HEK293 (cell line): ENCODE data around the gene CST7.
A peak's percentile ranks its signal among the peaks of the same experiment; 100 is the strongest.

Source experiments
- CTCF ChIA-PET: fragments of 350-600 bp; formaldehyde crosslinking; extraction: SDS; loops from one replicate; lab custom pipeline; 2021; ENCODE audit warnings: antibody characterized with exemption; lab: Yijun Ruan, JAX
- POLR2A ChIA-PET: fragments of 300-600 bp; formaldehyde crosslinking; extraction: SDS; loops from one replicate; lab custom pipeline; 2020; ENCODE audit warnings: antibody characterized with exemption, inconsistent platforms; lab: Yijun Ruan, JAX
- H3K27ac ChIP-seq: fragments of 200-500 bp; sonication (Bioruptor generic); 2 replicates; pipeline ENCODE4 v1.5.1; 2014; ENCODE audit warnings: low read depth, low read length, control low read depth, inconsistent platforms; ENCODE audit errors: extremely low read depth
- H3K36me3 ChIP-seq, 2 experiments: fragments of 200-500 bp in 1 of 2; sonication (Bioruptor generic) in 1 of 2; 1 replicate in 1 of 2; 2 replicates in 1 of 2; pipeline ENCODE4 v1.5.1; 2014 to 2017; ENCODE audit warnings: inconsistent platforms in 2 of 2, low read length in 2 of 2; ENCODE audit not compliant: control insufficient read depth in 2 of 2, insufficient read depth in 1 of 2
- H3K4me1 ChIP-seq: fragments of 200-500 bp; sonication (Bioruptor generic); 2 replicates; pipeline ENCODE4 v1.5.1; 2014; ENCODE audit warnings: mild to moderate bottlenecking, low read length, inconsistent platforms; ENCODE audit not compliant: control insufficient read depth, insufficient read depth
- H3K4me3 ChIP-seq: 2 replicates; pipeline ENCODE4 v1.5.1; 2011; ENCODE audit warnings: low read depth, mild to moderate bottlenecking, control low read depth, low read length, moderate library complexity
- H3K9me3 ChIP-seq: fragments of 200-500 bp; sonication (Bioruptor generic); 2 replicates; pipeline ENCODE4 v1.5.1; 2014; ENCODE audit warnings: low read depth, low read length, inconsistent platforms; ENCODE audit not compliant: control insufficient read depth, insufficient read depth
- ATF2 ChIP-seq: fragments of 450-650 bp; formaldehyde crosslinking; IDR thresholded peaks from 2 replicates; pipeline ENCODE4 v1.5.1; 2016; ENCODE audit warnings: missing biosample characterization, missing genetic modification characterization, low read depth
- BCL11A ChIP-seq: fragments of 450-650 bp; formaldehyde crosslinking; IDR thresholded peaks from 2 replicates; pipeline ENCODE4 v1.5.1; 2016; ENCODE audit warnings: low read depth, missing biosample characterization, missing genetic modification characterization
- MEIS1 ChIP-seq: sonication (generic); formaldehyde crosslinking; IDR thresholded peaks from 2 replicates; pipeline ENCODE4 v1.8.1; 2022; ENCODE audit warnings: missing genetic modification reagents, mild to moderate bottlenecking, borderline replicate concordance
- PRDM4 ChIP-seq: fragments of 450-650 bp; formaldehyde crosslinking; IDR thresholded peaks from 2 replicates; pipeline ENCODE4 v1.5.1; 2017; ENCODE audit warnings: missing biosample characterization, missing genetic modification characterization
- SP2 ChIP-seq: fragments of 450-650 bp; formaldehyde crosslinking; IDR thresholded peaks from 2 replicates; pipeline ENCODE4 v1.5.1; 2016; ENCODE audit warnings: missing biosample characterization, missing genetic modification characterization
- YY2 ChIP-seq: fragments of 450-650 bp; formaldehyde crosslinking; IDR thresholded peaks from 2 replicates; pipeline ENCODE4 v1.5.1; 2016; ENCODE audit warnings: missing biosample characterization, missing genetic modification characterization
- ZBTB10 ChIP-seq: fragments of 450-650 bp; formaldehyde crosslinking; IDR thresholded peaks from 2 replicates; pipeline ENCODE4 v1.5.1; 2016; ENCODE audit warnings: missing biosample characterization, missing genetic modification characterization
- ZBTB20 ChIP-seq: fragments of 450-650 bp; formaldehyde crosslinking; IDR thresholded peaks from 2 replicates; pipeline ENCODE4 v1.5.1; 2016; ENCODE audit warnings: missing biosample characterization, missing genetic modification characterization
- ZBTB6 ChIP-seq: fragments of 450-650 bp; formaldehyde crosslinking; IDR thresholded peaks from 2 replicates; pipeline ENCODE4 v1.5.1; 2017; ENCODE audit warnings: missing biosample characterization, missing genetic modification characterization
- ZNF133 ChIP-seq: fragments of 450-650 bp; formaldehyde crosslinking; IDR thresholded peaks from 2 replicates; pipeline ENCODE4 v1.5.1; 2016; ENCODE audit warnings: missing biosample characterization, missing genetic modification characterization
- ZNF146 ChIP-seq: fragments of 450-650 bp; formaldehyde crosslinking; IDR thresholded peaks from 2 replicates; pipeline ENCODE4 v1.5.1; 2016; ENCODE audit warnings: missing biosample characterization, missing genetic modification characterization
- ZNF335 ChIP-seq: fragments of 450-650 bp; formaldehyde crosslinking; conservative IDR thresholded peaks from 2 replicates; pipeline ENCODE4 v1.5.1; 2016; ENCODE audit warnings: missing biosample characterization, missing genetic modification characterization
- ZNF341 ChIP-seq: fragments of 450-650 bp; formaldehyde crosslinking; IDR thresholded peaks from 2 replicates; pipeline ENCODE4; 2016; ENCODE audit warnings: low read depth, missing biosample characterization, missing genetic modification characterization
- ZNF366 ChIP-seq: fragments of 450-650 bp; formaldehyde crosslinking; conservative IDR thresholded peaks from 2 replicates; pipeline ENCODE4 v1.5.1; 2016; ENCODE audit warnings: missing biosample characterization, missing genetic modification characterization
- ZNF37A ChIP-seq: fragments of 450-650 bp; IDR thresholded peaks from 2 replicates; pipeline ENCODE4 v1.5.1; 2018; ENCODE audit warnings: missing biosample characterization, missing genetic modification characterization
- ZNF555 ChIP-seq: fragments of 450-650 bp; formaldehyde crosslinking; conservative IDR thresholded peaks from 2 replicates; pipeline ENCODE4 v1.5.1; 2017; ENCODE audit warnings: missing biosample characterization, mild to moderate bottlenecking, missing genetic modification characterization, inconsistent platforms
- ZNF558 ChIP-seq: fragments of 450-650 bp; formaldehyde crosslinking; IDR thresholded peaks from 2 replicates; pipeline ENCODE4 v1.5.1; 2016; ENCODE audit warnings: missing biosample characterization, missing genetic modification characterization
- ZNF596 ChIP-seq: fragments of 450-650 bp; IDR thresholded peaks from 2 replicates; pipeline ENCODE4 v1.5.0; 2018; ENCODE audit warnings: missing biosample characterization, mild to moderate bottlenecking, missing genetic modification characterization, moderate library complexity
- ZNF624 ChIP-seq: fragments of 450-650 bp; formaldehyde crosslinking; IDR thresholded peaks from 2 replicates; pipeline ENCODE4 v1.5.1; 2017; ENCODE audit warnings: missing biosample characterization, missing genetic modification characterization
- ZNF747 ChIP-seq: fragments of 450-650 bp; formaldehyde crosslinking; IDR thresholded peaks from 2 replicates; pipeline ENCODE4 v1.5.1; 2016; ENCODE audit warnings: missing biosample characterization, missing genetic modification characterization
- ZNF76 ChIP-seq: fragments of 450-650 bp; formaldehyde crosslinking; IDR thresholded peaks from 2 replicates; pipeline ENCODE4; 2016; ENCODE audit warnings: low read depth, missing biosample characterization, missing genetic modification characterization, borderline replicate concordance
- ZSCAN4 ChIP-seq: fragments of 450-650 bp; formaldehyde crosslinking; IDR thresholded peaks from 2 replicates; pipeline ENCODE4 v1.5.1; 2017; ENCODE audit warnings: missing biosample characterization, missing genetic modification characterization
- ZXDB ChIP-seq: fragments of 450-650 bp; formaldehyde crosslinking; IDR thresholded peaks from 2 replicates; pipeline ENCODE4 v1.5.1; 2016; ENCODE audit warnings: missing biosample characterization, missing genetic modification characterization

CST7 gene

GRCh38 chr20:24991897-24992486 is 42.9 kb downstream of the CST7 start:
- 0 out of 2 replicates have a peak, but pooled peaks have one; percentile 14 for TF ChIP-seq ZNF133 (tag by site-specific recombination)
- TF ChIP-seq ZNF76 (tag by site-specific recombination): peak; percentile 70
- TF ChIP-seq YY2 (tag by site-specific recombination): no peak
- 0 out of 2 replicates have a peak, but pooled peaks have one; percentile 33 for TF ChIP-seq ZBTB10 (tag by site-specific recombination)
- TF ChIP-seq ZNF341 (tag by site-specific recombination): peak; percentile 58
- TF ChIP-seq ATF2: 0 out of 2 replicates have a peak, but pooled peaks have one; percentile 1
- TF ChIP-seq ZBTB6 (tag by site-specific recombination): no peak
- TF ChIP-seq ZSCAN4 (tag by site-specific recombination): no peak
- TF ChIP-seq ZNF366 (tag by site-specific recombination): peak; percentile 61; the same call in 1 of the 2 replicates
- 0 out of 2 replicates have a peak, but pooled peaks have one; percentile 35 for TF ChIP-seq ZNF146
- peak; percentile 12 for TF ChIP-seq ZBTB20 (tag by site-specific recombination)
- peak; percentile 7 for TF ChIP-seq ZNF335 (tag by site-specific recombination)
- no peak for TF ChIP-seq ZNF37A (tag by site-specific recombination)
- POLR2A ChIA-PET: no interaction called here
- peaks cover 0 to 9% of the 10 kb centered on the region in 2 experiments; a peak in 1 of 3 replicates for H3K36me3 ChIP-seq
- peak overlapping the region; percentile 62; the same call in 1 of the 2 replicates for H3K27ac ChIP-seq
- H3K4me3 ChIP-seq: peak overlapping the region; percentile 92
- no peaks in the 10 kb centered on the region; the same call in none of the 2 replicates for H3K4me1 ChIP-seq
- H3K9me3 ChIP-seq: no peaks in the 10 kb centered on the region
- CTCF ChIA-PET: interaction anchor here (0.7 to 2.5 kb wide), 2 partner anchors 187 to 1226 kb away, joined by 3 to 16 read pairs; no protein-coding TSS in a partner anchor

- Histone ChIP-seq H3K9me3 (no peaks in the 10 kb centered on the region), H3K4me3 (peak within 1 kb of the TSS; percentile 92), H3K4me1 (no peaks in the 10 kb centered on the region; the same call in none of the 2 replicates), H3K36me3 (peaks cover 0 to 9% of the 10 kb centered on the region in 2 experiments; a peak in 1 of 3 replicates), H3K27ac (peak within 1 kb of the TSS; percentile 62; the same call in 1 of the 2 replicates)
- ChIA-PET CTCF (interaction anchor here (0.7 to 4.3 kb wide), 5 partner anchors 71 to 1225 kb away, joined by 3 to 70 read pairs (median 4); no protein-coding TSS in a partner anchor), POLR2A (interaction anchor here (0.7 to 1.1 kb wide), 2 partner anchors 414 to 641 kb away, joined by 3 to 4 read pairs; partner anchors contain the start of gene GINS1)
- TF ChIP-seq SP2 (tag by site-specific recombination) (peak; percentile 97), MEIS1 (CRISPR knock-in tag) (no peak), ZNF624 (no peak), ZNF555 (tag by site-specific recombination) (no peak), PRDM4 (tag by site-specific recombination) (no peak; the same call in none of the 2 replicates), BCL11A (tag by site-specific recombination) (no peak), ZXDB (tag by site-specific recombination) (peak; percentile 91), ZNF596 (tag by site-specific recombination) (no peak), ZNF558 (tag by site-specific recombination) (no peak), ZNF747 (tag by site-specific recombination) (no peak)
Observed at GRCh38 chr20:24992487-24993205, 43.6 kb downstream of the CST7 start, which contains the start of gene APMAP. TSS of gene APMAP (minus strand) at chr20:24992751. CDS start at chr20:24992688, 63 bp downstream.
